SK-N-MC (cell line): ENCODE measurements around the gene TBC1D12.
A peak's percentile ranks its signal among the peaks of the same experiment; 100 is the strongest.

Experiments
- DNase-seq: peaks from one replicate; pipeline ENCODE4 v3.0.0-alpha.2; 2011; ENCODE audit warnings: low read depth, low spot score
- H3K27ac ChIP-seq: fragments of 200-600 bp; sonication (generic); 2 replicates; pipeline ENCODE4 v1.5.1; 2016; ENCODE audit warnings: mixed run types
- H3K36me3 ChIP-seq: fragments of 200-600 bp; sonication (generic); 2 replicates; pipeline ENCODE4 v1.6.1; 2017; ENCODE audit warnings: antibody characterized with exemption, low read length, mixed read lengths; ENCODE audit not compliant: insufficient read depth
- H3K4me3 ChIP-seq: fragments of 200-600 bp; sonication (generic); 2 replicates; pipeline ENCODE4 v1.5.1; 2016
- H3K9ac ChIP-seq: fragments of 200-600 bp; sonication (generic); 2 replicates; pipeline ENCODE4 v1.8.0; 2017; ENCODE audit warnings: mixed run types, mixed read lengths; ENCODE audit not compliant: insufficient read length
- H3K9me3 ChIP-seq: fragments of 200-600 bp; sonication (generic); 2 replicates; pipeline ENCODE4 v1.6.1; 2017; ENCODE audit warnings: low read depth, mild to moderate bottlenecking, antibody characterized with exemption, low read length, moderate library complexity, mixed read lengths
- EZH2 ChIP-seq: fragments of 200-600 bp; sonication (generic); IDR thresholded peaks from one replicate; pipeline ENCODE4 v1.6.1; 2017; ENCODE audit warnings: antibody characterized with exemption
- FOXP2 ChIP-seq: optimal IDR thresholded peaks from 2 replicates; pipeline ENCODE3; 2011; ENCODE audit warnings: mild to moderate bottlenecking, moderate library complexity; ENCODE audit not compliant: insufficient read depth; ENCODE audit errors: extremely low read length, control extremely low read depth
- POLR2AphosphoS5 ChIP-seq: IDR thresholded peaks from 2 replicates; pipeline ENCODE4 v1.6.1; 2012; ENCODE audit warnings: mild to moderate bottlenecking, low read depth, low read length, borderline replicate concordance

Gene TBC1D12

GRCh38 chr10:94571081-94571480, 168.7 kb downstream of the TBC1D12 start:
- peak; percentile 10 for DNase-seq
- no peak overlapping the region for H3K9ac ChIP-seq
- TF ChIP-seq POLR2AphosphoS5 (no peak), FOXP2 (no peak), EZH2 (no peak)
- peak overlapping the region; percentile 48; the same call in 1 of the 2 replicates for H3K27ac ChIP-seq
- no peaks in the 10 kb centered on the region for H3K9me3 ChIP-seq
- H3K4me3 ChIP-seq, result no peak overlapping the region
- H3K36me3 ChIP-seq, result peaks cover 36% of the 10 kb centered on the region

- DNase-seq, result no peak
- Histone ChIP-seq H3K36me3 (peaks cover 35% of the 10 kb centered on the region), H3K27ac (peak overlapping the region; percentile 48; the same call in 1 of the 2 replicates), H3K4me3 (no peak overlapping the region), H3K9ac (no peak overlapping the region), H3K9me3 (no peaks in the 10 kb centered on the region)
- TF ChIP-seq FOXP2, result no peak
- TF ChIP-seq EZH2, result no peak
- TF ChIP-seq POLR2AphosphoS5, result no peak
These were observed 169.2 kb downstream of the TBC1D12 start for GRCh38 chr10:94571528-94571927.

- no peak for DNase-seq
- H3K4me3 ChIP-seq, result no peak overlapping the region
- no peak overlapping the region for H3K27ac ChIP-seq
- H3K36me3 ChIP-seq, result peaks cover 22% of the 10 kb centered on the region
- no peak overlapping the region for H3K9ac ChIP-seq
- TF ChIP-seq EZH2 (no peak), FOXP2 (no peak), POLR2AphosphoS5 (no peak)
- H3K9me3 ChIP-seq, result no peaks in the 10 kb centered on the region
These were observed 176.4 kb downstream of the TBC1D12 start for GRCh38 chr10:94578790-94579189.

- Histone ChIP-seq H3K4me3 (no peak overlapping the region), H3K36me3 (peaks cover 6% of the 10 kb centered on the region; the same call in 1 of the 2 replicates), H3K9me3 (no peaks in the 10 kb centered on the region), H3K27ac (no peak overlapping the region), H3K9ac (no peak overlapping the region)
- no peak for DNase-seq
- TF ChIP-seq POLR2AphosphoS5 (no peak), FOXP2 (no peak), EZH2 (no peak)
These were observed 180.8 kb downstream of the TBC1D12 start for GRCh38 chr10:94583124-94583523.
